ENCODE results near the gene KRTAP10-6.
"Not testable (repeated sequence)": the region's sequence is repeated elsewhere in the genome, so short reads cannot be mapped to it uniquely, and the experiment has no call there.

Gene KRTAP10-6

GRCh38 chr21:44556879-44557278 is 35.4 kb downstream of the KRTAP10-6 start:
- DNase-seq (ENCODE audit: low read depth in 2 of 2): no peak
- no peak for TF ChIP-seq CTCF (IDR thresholded peaks at IDR 0.05; ENCODE audit: low read depth, low read length)
- no peak overlapping the region for H3K4me3 ChIP-seq (replicated peaks in 1 of 2; ENCODE audit: low read depth in 2 of 2, low read length in 2 of 2)

GRCh38 chr21:44555200-44555875 is 37.0 kb downstream of the KRTAP10-6 start:
- no peak overlapping the region for H3K4me3 ChIP-seq (replicated peaks in 1 of 2; ENCODE audit: low read depth in 2 of 2, low read length in 2 of 2)
- DNase-seq (ENCODE audit: low read depth in 2 of 2): no peak
- TF ChIP-seq CTCF (IDR thresholded peaks at IDR 0.05; ENCODE audit: low read depth, low read length): no peak

- no peak for TF ChIP-seq CTCF (IDR thresholded peaks at IDR 0.05; ENCODE audit: low read depth, low read length)
- no peak overlapping the region for H3K4me3 ChIP-seq (replicated peaks in 1 of 2; ENCODE audit: low read depth in 2 of 2, low read length in 2 of 2)
- no peak for DNase-seq (ENCODE audit: low read depth in 2 of 2)
Observed at GRCh38 chr21:44552681-44553080, 39.6 kb downstream of the KRTAP10-6 start.

GRCh38 chr21:44552136-44552535 is 40.2 kb downstream of the KRTAP10-6 start:
- H3K4me3 ChIP-seq (replicated peaks in 1 of 2; ENCODE audit: low read depth in 2 of 2, low read length in 2 of 2): no peak overlapping the region
- no peak for DNase-seq (ENCODE audit: low read depth in 2 of 2)
- no peak for TF ChIP-seq CTCF (IDR thresholded peaks at IDR 0.05; ENCODE audit: low read depth, low read length)

GRCh38 chr21:44551340-44551961 is 40.9 kb downstream of the KRTAP10-6 start, which contains the start of gene KRTAP10-2:
KRTAP10-2 (minus strand) TSS chr21:44551505; CDS start chr21:44551458, 47 bp downstream.
- no peak for TF ChIP-seq CTCF (IDR thresholded peaks at IDR 0.05; ENCODE audit: low read depth, low read length)
- DNase-seq (ENCODE audit: low read depth in 2 of 2): no peak
- H3K4me3 ChIP-seq (replicated peaks in 1 of 2; ENCODE audit: low read depth in 2 of 2, low read length in 2 of 2): no peak within 1 kb of the TSS

GRCh38 chr21:44550807-44551206 is 41.5 kb downstream of the KRTAP10-6 start:
- H3K4me3 ChIP-seq (replicated peaks in 1 of 2; ENCODE audit: low read depth in 2 of 2, low read length in 2 of 2): no peak overlapping the region
- no peak for DNase-seq (ENCODE audit: low read depth in 2 of 2)
- TF ChIP-seq CTCF (IDR thresholded peaks at IDR 0.05; ENCODE audit: low read depth, low read length): no peak

- not testable (repeated sequence) for H3K4me3 ChIP-seq (replicated peaks in 1 of 2; ENCODE audit: low read depth in 2 of 2, low read length in 2 of 2); DNase-seq (ENCODE audit: low read depth in 2 of 2)
Observed at GRCh38 chr21:44550285-44550684, 42.0 kb downstream of the KRTAP10-6 start.

Measured in cardiac fibroblast (primary cell).